ENCODE data around the gene FCAMR. TPM values are rescaled to one million over a fixed set of nuclear protein-coding genes. Genes with fewer than 3 reads are reported as not detected.

Gene FCAMR
- total RNA-seq, 4 donors from 2014 or later: not detected

- intact Hi-C loops (cut with DNase I): no loop called here
- Histone ChIP-seq H3K27ac (no peak overlapping the region), H3K4me3 (no peak overlapping the region), H3K4me1 (peaks cover 0 to 10% (median 3%) of the 10 kb centered on the region in 3 donors), H3K36me3 (no peaks in the 10 kb centered on the region), H3K27me3 (peaks cover 0 to 16% (median 0%) of the 10 kb centered on the region in 4 donors), H3K9me3 (no peaks in the 10 kb centered on the region)
- no peak for DNase-seq
- WGBS, 2 donors: 14 to 47% methylated on average over 1 to 5 of the region's 5 CpGs
- TF ChIP-seq CTCF (IDR thresholded peaks at IDR 0.05): no peak
These were observed 1.2 kb downstream of the FCAMR start for GRCh38 chr1:206969090-206969489.

- Histone ChIP-seq H3K4me1 (peaks cover 0 to 14% (median 3%) of the 10 kb centered on the region in 3 donors), H3K36me3 (no peaks in the 10 kb centered on the region), H3K4me3 (no peak overlapping the region), H3K9me3 (no peaks in the 10 kb centered on the region), H3K27ac (no peak overlapping the region), H3K27me3 (peaks cover 0 to 16% (median 0%) of the 10 kb centered on the region in 4 donors)
- DNase-seq: no peak
- intact Hi-C loops (cut with DNase I): no loop called here
- WGBS, 2 donors: 52 to 72% methylated on average over 8 of the region's 8 CpGs
- TF ChIP-seq CTCF (IDR thresholded peaks at IDR 0.05) (no peak), POLR2A (IDR thresholded peaks at IDR 0.05) (no peak)
These were observed 3.0 kb downstream of the FCAMR start for GRCh38 chr1:206967096-206967849.

- Histone ChIP-seq H3K27ac (no peak overlapping the region), H3K4me3 (no peak overlapping the region), H3K27me3 (peaks cover 0 to 11% (median 0%) of the 10 kb centered on the region in 4 donors), H3K36me3 (no peaks in the 10 kb centered on the region), H3K9me3 (no peaks in the 10 kb centered on the region), H3K4me1 (peaks cover 3 to 29% (median 10%) of the 10 kb centered on the region in 3 donors)
- TF ChIP-seq CTCF (IDR thresholded peaks at IDR 0.05): no peak
- no peak for TF ChIP-seq POLR2A (IDR thresholded peaks at IDR 0.05)
- 100% methylated on average over 2 of the region's 2 CpGs; no CpG with 5 or more reads in 1 of the 2 donors for WGBS, 2 donors
- DNase-seq: no peak
- intact Hi-C loops (cut with DNase I): no loop called here
These were observed 4.5 kb downstream of the FCAMR start for GRCh38 chr1:206965781-206966180.

- Histone ChIP-seq H3K36me3 (no peaks in the 10 kb centered on the region), H3K27me3 (no peaks in the 10 kb centered on the region), H3K27ac (no peak overlapping the region), H3K4me1 (peaks cover under 1 to 22% (median 10%) of the 10 kb centered on the region in 3 donors), H3K4me3 (no peak overlapping the region), H3K9me3 (no peaks in the 10 kb centered on the region)
- no peak for TF ChIP-seq POLR2A (IDR thresholded peaks at IDR 0.05)
- TF ChIP-seq CTCF (IDR thresholded peaks at IDR 0.05): no peak
- no peak for DNase-seq
- 67 to 92% methylated on average over 1 of the region's 1 CpG for WGBS, 2 donors
- intact Hi-C loops (cut with DNase I): no loop called here
These were observed 6.5 kb downstream of the FCAMR start for GRCh38 chr1:206963740-206964139.

GRCh38 chr1:206963119-206963712 is 7.0 kb downstream of the FCAMR start:
- 61 to 80% methylated on average over 5 of the region's 5 CpGs for WGBS, 2 donors
- peaks cover 0 to 19% (median 10%) of the 10 kb centered on the region in 3 donors for H3K4me1 ChIP-seq
- H3K36me3 ChIP-seq: no peaks in the 10 kb centered on the region
- intact Hi-C loops (cut with DNase I): no loop called here
- no peak for TF ChIP-seq CTCF (IDR thresholded peaks at IDR 0.05)
- no peak for TF ChIP-seq POLR2A (IDR thresholded peaks at IDR 0.05)
- H3K9me3 ChIP-seq: no peaks in the 10 kb centered on the region
- no peaks in the 10 kb centered on the region for H3K27me3 ChIP-seq
- no peak overlapping the region for H3K4me3 ChIP-seq
- DNase-seq: no peak
- H3K27ac ChIP-seq: no peak overlapping the region
